ENCODE results near the gene PTGDR. TPM values are rescaled to one million over a fixed set of nuclear protein-coding genes. Genes with fewer than 3 reads are reported as not detected.

Gene PTGDR
- total and polyA plus RNA-seq, 2 experiments from 2014 or later, result 2.5 to 3.5 TPM

DNA sequence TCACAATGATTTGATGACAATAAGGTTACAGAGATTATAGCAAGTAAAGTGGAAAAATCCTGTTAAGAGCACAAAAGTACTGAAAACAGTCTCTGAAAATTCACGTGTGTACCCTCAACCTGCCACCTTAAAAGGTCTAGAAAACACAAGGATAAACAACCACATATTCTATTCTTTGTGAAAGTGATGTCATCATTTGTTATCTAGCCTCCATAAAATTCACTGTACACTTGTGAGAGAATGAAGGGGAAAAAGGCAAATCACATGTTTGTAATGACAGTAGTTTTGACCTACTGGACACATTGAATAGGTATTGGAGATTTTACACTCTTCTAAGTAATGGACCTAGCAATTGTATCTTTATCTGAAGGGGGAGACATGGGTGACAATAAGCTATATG, 4.0 kb downstream of the PTGDR start:
- Histone ChIP-seq H3K4me2 (no peak overlapping the region), H3K9me3 (ENCODE audit: low read depth) (no peaks in the 10 kb centered on the region), H3K36me3 (replicated peaks; ENCODE audit: insufficient read depth, low read depth) (no peaks in the 10 kb centered on the region), H3K27me3 (peaks cover 45% of the 10 kb centered on the region), H3K4me1 (ENCODE audit: insufficient read depth) (peaks cover 8% of the 10 kb centered on the region), H4K20me1 (ENCODE audit: insufficient read depth, poor library complexity, severe bottlenecking) (no peaks in the 10 kb centered on the region), H3K27ac (no peak overlapping the region), H3K79me2 (no peaks in the 10 kb centered on the region), H3K9me2 (replicated peaks; ENCODE audit: insufficient read depth) (no peaks in the 10 kb centered on the region), H3K4me3 (no peak overlapping the region), H2AFZ (no peak overlapping the region)
- no peak for DNase-seq (ENCODE audit: low spot score)
- TF ChIP-seq EZH2 (IDR thresholded peaks at IDR 0.05; ENCODE audit: borderline replicate concordance) (no peak), EZH2phosphoT487 (IDR thresholded peaks at IDR 0.05; ENCODE audit: low read depth, severe bottlenecking, unreplicated experiment) (no peak)
- TF ChIP-seq, protein P1, sequence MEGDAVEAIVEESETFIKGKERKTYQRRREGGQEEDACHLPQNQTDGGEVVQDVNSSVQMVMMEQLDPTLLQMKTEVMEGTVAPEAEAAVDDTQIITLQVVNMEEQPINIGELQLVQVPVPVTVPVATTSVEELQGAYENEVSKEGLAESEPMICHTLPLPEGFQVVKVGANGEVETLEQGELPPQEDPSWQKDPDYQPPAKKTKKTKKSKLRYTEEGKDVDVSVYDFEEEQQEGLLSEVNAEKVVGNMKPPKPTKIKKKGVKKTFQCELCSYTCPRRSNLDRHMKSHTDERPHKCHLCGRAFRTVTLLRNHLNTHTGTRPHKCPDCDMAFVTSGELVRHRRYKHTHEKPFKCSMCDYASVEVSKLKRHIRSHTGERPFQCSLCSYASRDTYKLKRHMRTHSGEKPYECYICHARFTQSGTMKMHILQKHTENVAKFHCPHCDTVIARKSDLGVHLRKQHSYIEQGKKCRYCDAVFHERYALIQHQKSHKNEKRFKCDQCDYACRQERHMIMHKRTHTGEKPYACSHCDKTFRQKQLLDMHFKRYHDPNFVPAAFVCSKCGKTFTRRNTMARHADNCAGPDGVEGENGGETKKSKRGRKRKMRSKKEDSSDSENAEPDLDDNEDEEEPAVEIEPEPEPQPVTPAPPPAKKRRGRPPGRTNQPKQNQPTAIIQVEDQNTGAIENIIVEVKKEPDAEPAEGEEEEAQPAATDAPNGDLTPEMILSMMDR (IDR thresholded peaks at IDR 0.05; ENCODE audit: poor library complexity), result no peak
- WGBS (ENCODE audit: low lambda C conversion rate, missing lambda C conversion rate), result 56% methylated on average over 1 of the region's 1 CpG

- no peak for TF ChIP-seq EZH2 (IDR thresholded peaks at IDR 0.05; ENCODE audit: borderline replicate concordance)
- TF ChIP-seq, protein P1 (IDR thresholded peaks at IDR 0.05; ENCODE audit: poor library complexity), result peak; percentile 10
- TF ChIP-seq EZH2phosphoT487 (IDR thresholded peaks at IDR 0.05; ENCODE audit: low read depth, severe bottlenecking, unreplicated experiment), result no peak
- H3K9me3 ChIP-seq (ENCODE audit: low read depth), result no peaks in the 10 kb centered on the region
- 67% methylated on average over 3 of the region's 3 CpGs for WGBS (ENCODE audit: low lambda C conversion rate, missing lambda C conversion rate)
Measured at GRCh38 chr14:52272375-52272774, 4.9 kb downstream of the PTGDR start.

DNA sequence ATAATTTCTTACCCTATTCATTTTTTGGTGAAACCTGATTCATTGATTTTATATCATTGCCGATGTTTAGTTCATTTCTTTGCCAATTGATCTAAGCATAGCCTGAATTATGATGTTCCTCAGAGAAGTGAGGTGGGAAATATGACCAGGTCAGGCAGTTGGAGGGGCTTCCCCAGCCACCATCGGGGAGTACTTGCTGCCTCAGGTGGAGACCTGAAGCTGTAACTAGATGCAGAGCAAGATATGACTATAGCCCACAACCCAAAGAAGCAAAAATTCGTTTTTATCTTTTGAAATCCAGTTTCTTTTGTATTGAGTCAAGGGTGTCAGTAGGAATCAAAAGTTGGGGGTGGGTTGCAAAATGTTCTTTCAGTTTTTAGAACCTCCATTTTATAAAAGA, 7.9 kb downstream of the PTGDR start:
- Histone ChIP-seq H3K4me1 (ENCODE audit: insufficient read depth) (no peaks in the 10 kb centered on the region), H3K9me3 (ENCODE audit: low read depth) (no peaks in the 10 kb centered on the region), H3K27me3 (peaks cover 7% of the 10 kb centered on the region), H2AFZ (no peak overlapping the region), H3K4me3 (no peak overlapping the region), H3K27ac (no peak overlapping the region), H4K20me1 (ENCODE audit: insufficient read depth, poor library complexity, severe bottlenecking) (no peaks in the 10 kb centered on the region), H3K9me2 (replicated peaks; ENCODE audit: insufficient read depth) (no peaks in the 10 kb centered on the region), H3K4me2 (no peak overlapping the region), H3K79me2 (no peaks in the 10 kb centered on the region), H3K36me3 (replicated peaks; ENCODE audit: insufficient read depth, low read depth) (no peaks in the 10 kb centered on the region)
- WGBS (ENCODE audit: low lambda C conversion rate, missing lambda C conversion rate), result 65% methylated on average over 3 of the region's 3 CpGs
- TF ChIP-seq EZH2phosphoT487 (IDR thresholded peaks at IDR 0.05; ENCODE audit: low read depth, severe bottlenecking, unreplicated experiment), result no peak
- TF ChIP-seq EZH2 (IDR thresholded peaks at IDR 0.05; ENCODE audit: borderline replicate concordance), result no peak
- no peak for DNase-seq (ENCODE audit: low spot score)

More at GRCh38 chr14:52272375-52272774, 4.9 kb downstream of the PTGDR start:
- no peaks in the 10 kb centered on the region for H3K79me2 ChIP-seq
- H3K27me3 ChIP-seq, result peaks cover 37% of the 10 kb centered on the region
- H4K20me1 ChIP-seq (ENCODE audit: insufficient read depth, poor library complexity, severe bottlenecking), result no peaks in the 10 kb centered on the region
- no peak overlapping the region for H3K27ac ChIP-seq
- H3K4me3 ChIP-seq, result no peak overlapping the region
- H3K36me3 ChIP-seq (replicated peaks; ENCODE audit: insufficient read depth, low read depth), result no peaks in the 10 kb centered on the region
- no peak for DNase-seq (ENCODE audit: low spot score)
- no peaks in the 10 kb centered on the region for H3K9me2 ChIP-seq (replicated peaks; ENCODE audit: insufficient read depth)
- no peak overlapping the region for H2AFZ ChIP-seq
- H3K4me2 ChIP-seq, result no peak overlapping the region
- peaks cover 8% of the 10 kb centered on the region for H3K4me1 ChIP-seq (ENCODE audit: insufficient read depth)

- Histone ChIP-seq H3K27me3 (no peaks in the 10 kb centered on the region), H3K9me2 (replicated peaks; ENCODE audit: insufficient read depth) (no peaks in the 10 kb centered on the region), H3K4me3 (no peak overlapping the region), H4K20me1 (ENCODE audit: insufficient read depth, poor library complexity, severe bottlenecking) (no peaks in the 10 kb centered on the region), H3K4me2 (no peak overlapping the region), H3K9me3 (ENCODE audit: low read depth) (no peaks in the 10 kb centered on the region), H3K27ac (no peak overlapping the region), H2AFZ (no peak overlapping the region), H3K79me2 (no peaks in the 10 kb centered on the region), H3K4me1 (ENCODE audit: insufficient read depth) (no peaks in the 10 kb centered on the region), H3K36me3 (replicated peaks; ENCODE audit: insufficient read depth, low read depth) (no peaks in the 10 kb centered on the region)
- 89% methylated on average over 4 of the region's 4 CpGs for WGBS (ENCODE audit: low lambda C conversion rate, missing lambda C conversion rate)
- TF ChIP-seq, protein P1 (IDR thresholded peaks at IDR 0.05; ENCODE audit: poor library complexity), result no peak
- TF ChIP-seq EZH2phosphoT487 (IDR thresholded peaks at IDR 0.05; ENCODE audit: low read depth, severe bottlenecking, unreplicated experiment), result no peak
- no peak for TF ChIP-seq EZH2 (IDR thresholded peaks at IDR 0.05; ENCODE audit: borderline replicate concordance)
- no peak for DNase-seq (ENCODE audit: low spot score)
Measured at GRCh38 chr14:52277552-52277951, 10.1 kb downstream of the PTGDR start.
